Progenitor cell of endocrine pancreas (in vitro differentiated cells): ENCODE results near the gene BCAT1. TPM values are rescaled to one million over a fixed set of nuclear protein-coding genes. Genes with fewer than 3 reads are reported as not detected.
A peak's percentile ranks its signal among the peaks of the same experiment; 100 is the strongest.
"Not testable (repeated sequence)": the region's sequence is repeated elsewhere in the genome, so short reads cannot be mapped to it uniquely, and the experiment has no call there.

Experiments used
- DNase-seq: peaks from one replicate; pipeline ENCODE4 v3.0.0; 2021; ENCODE audit warnings: low spot score; ENCODE audit not compliant: unreplicated experiment
- H3K27ac Mint-ChIP-seq: 2 replicates; pipeline ENCODE4 v1.8.0; 2021; ENCODE audit warnings: mild to moderate bottlenecking, moderate library complexity, mixed read lengths
- H3K27me3 Mint-ChIP-seq: 2 replicates; pipeline ENCODE4 v1.8.0; 2021; ENCODE audit warnings: mixed read lengths
- H3K36me3 Mint-ChIP-seq: 2 replicates; pipeline ENCODE4 v1.8.0; 2022; ENCODE audit warnings: mixed read lengths; ENCODE audit not compliant: insufficient read depth
- H3K4me1 Mint-ChIP-seq: 2 replicates; pipeline ENCODE4 v1.8.0; 2021; ENCODE audit warnings: low read depth, mixed read lengths
- H3K4me3 Mint-ChIP-seq: 2 replicates; pipeline ENCODE4 v1.8.0; 2021; ENCODE audit warnings: low read depth, mild to moderate bottlenecking, moderate library complexity, mixed read lengths
- H3K9me3 Mint-ChIP-seq: 2 replicates; pipeline ENCODE4 v1.8.0; 2021; ENCODE audit warnings: low read depth, mixed read lengths
- CTCF ChIP-seq: fragments of 200-600 bp; sonication (generic); IDR thresholded peaks from one replicate; pipeline ENCODE4 v1.5.0; 2021; ENCODE audit warnings: antibody characterized with exemption, mild to moderate bottlenecking; ENCODE audit not compliant: unreplicated experiment
- total RNA-seq: library from RNA; stranded (reverse); gene quantifications from 2 replicates; pipeline ENCODE4 v1.2.1, GENCODE V29; 2021

The BCAT1 gene
- total RNA-seq, 1 donor from 2014 or later: 52.9 TPM

DNA sequence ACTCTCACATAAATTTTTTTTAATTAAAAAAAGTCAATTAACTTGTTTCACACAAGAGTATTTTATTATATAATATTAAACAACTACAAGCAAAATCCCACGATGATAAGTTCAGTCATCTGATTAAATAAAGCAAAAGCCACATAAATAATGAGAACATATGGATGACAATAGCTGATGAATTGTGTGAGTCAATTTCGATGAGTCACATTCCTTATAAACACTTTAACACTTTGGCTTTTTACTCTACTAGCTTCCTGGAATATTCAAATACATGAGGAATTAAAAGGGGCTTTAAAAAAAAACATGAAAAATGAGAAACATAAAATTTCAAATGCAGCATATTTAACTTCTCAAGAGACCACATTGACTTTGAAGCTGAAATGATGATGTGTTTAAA, 95.3 kb downstream of the BCAT1 start:
- Mint-ChIP-seq H3K27ac (no peak overlapping the region), H3K4me3 (no peak overlapping the region), H3K27me3 (no peaks in the 10 kb centered on the region), H3K9me3 (peaks cover 21% of the 10 kb centered on the region), H3K4me1 (peaks cover 12% of the 10 kb centered on the region), H3K36me3 (peaks cover 9% of the 10 kb centered on the region)
- no peak for TF ChIP-seq CTCF
- DNase-seq: no peak

- TF ChIP-seq CTCF: no peak
- Mint-ChIP-seq H3K4me3 (no peak overlapping the region), H3K27me3 (no peaks in the 10 kb centered on the region), H3K36me3 (peaks cover 5% of the 10 kb centered on the region), H3K27ac (no peak overlapping the region), H3K9me3 (peaks cover 18% of the 10 kb centered on the region), H3K4me1 (peaks cover 12% of the 10 kb centered on the region)
- DNase-seq: no peak
Measured at GRCh38 chr12:24853094-24853493, 95.8 kb downstream of the BCAT1 start.

DNA sequence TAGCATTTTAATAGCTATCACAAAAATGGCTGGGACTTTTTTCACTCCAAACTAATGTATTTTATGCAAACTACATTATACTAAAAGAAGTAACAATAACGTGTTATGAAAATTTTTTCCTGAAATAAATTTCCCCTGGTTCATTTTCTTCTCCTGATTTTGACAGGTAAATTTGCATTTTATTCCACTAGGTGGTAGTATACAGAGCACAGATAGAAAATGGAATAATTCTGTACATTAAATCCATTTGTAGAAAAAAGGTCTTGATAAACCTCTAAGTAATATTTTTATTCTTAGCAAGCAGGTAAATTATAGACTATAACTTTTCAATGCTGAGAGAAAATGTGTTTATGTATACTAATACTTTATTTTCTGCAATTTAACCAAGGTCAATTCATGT, 96.5 kb downstream of the BCAT1 start:
- Mint-ChIP-seq H3K36me3 (peaks cover 4% of the 10 kb centered on the region), H3K4me3 (no peak overlapping the region), H3K4me1 (peaks cover 12% of the 10 kb centered on the region), H3K9me3 (peaks cover 11% of the 10 kb centered on the region), H3K27ac (no peak overlapping the region), H3K27me3 (no peaks in the 10 kb centered on the region)
- no peak for DNase-seq
- TF ChIP-seq CTCF: peak; percentile 66

- H3K36me3 Mint-ChIP-seq, DNase-seq, H3K27me3 Mint-ChIP-seq, H3K9me3 Mint-ChIP-seq, H3K27ac Mint-ChIP-seq, H3K4me3 Mint-ChIP-seq: not testable (repeated sequence)
- H3K4me1 Mint-ChIP-seq: peaks cover 12% of the 10 kb centered on the region
Measured at GRCh38 chr12:24851883-24852282, 97.0 kb downstream of the BCAT1 start.

DNA sequence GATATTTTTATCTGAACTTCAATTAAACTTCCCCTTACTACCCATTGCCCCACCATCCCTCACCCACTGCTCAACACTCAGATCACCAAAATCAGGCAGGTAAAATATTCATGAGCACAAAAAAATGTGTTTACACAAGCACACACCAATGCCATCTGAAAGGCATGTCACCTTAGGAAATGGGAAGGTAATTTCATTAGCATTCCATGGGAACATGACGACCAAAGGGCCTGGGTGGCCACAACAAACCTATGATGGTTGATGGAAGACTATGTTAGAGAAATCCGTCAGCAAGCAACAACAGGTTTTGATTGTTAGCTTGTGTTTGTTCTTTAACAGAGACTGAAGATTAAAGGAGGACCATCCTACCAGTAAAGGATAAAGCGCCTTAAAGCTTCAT, 97.6 kb downstream of the BCAT1 start:
- Mint-ChIP-seq H3K9me3 (peaks cover 7% of the 10 kb centered on the region), H3K27ac (peak overlapping the region; percentile 29), H3K36me3 (peaks cover 3% of the 10 kb centered on the region), H3K27me3 (no peaks in the 10 kb centered on the region), H3K4me1 (peaks cover 12% of the 10 kb centered on the region), H3K4me3 (no peak overlapping the region)
- TF ChIP-seq CTCF: no peak
- no peak for DNase-seq

DNA sequence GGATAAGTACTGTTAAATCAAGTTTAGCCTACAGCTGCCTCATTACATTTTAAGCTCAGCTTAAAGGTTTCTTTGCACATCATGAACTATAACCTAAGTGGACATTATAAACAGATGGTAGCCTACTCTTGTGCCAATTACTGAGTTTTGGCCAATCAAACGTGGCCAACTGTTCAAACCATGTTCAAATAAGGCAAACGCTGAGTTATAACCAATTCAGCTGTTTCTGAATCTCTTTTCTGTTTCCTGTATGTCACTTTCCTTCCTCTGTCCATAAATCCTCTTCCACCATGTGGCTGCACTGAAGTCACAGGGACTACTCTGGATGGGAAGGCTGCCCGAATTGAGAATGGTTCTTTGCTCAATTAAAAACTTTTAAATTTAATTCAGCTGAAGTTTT, 98.4 kb downstream of the BCAT1 start:
- Mint-ChIP-seq H3K9me3 (peaks cover 3% of the 10 kb centered on the region), H3K4me3 (no peak overlapping the region), H3K27ac (no peak overlapping the region), H3K27me3 (no peaks in the 10 kb centered on the region), H3K36me3 (peaks cover 2% of the 10 kb centered on the region), H3K4me1 (peaks cover 12% of the 10 kb centered on the region)
- no peak for DNase-seq
- no peak for TF ChIP-seq CTCF
